ENCODE results near the gene TOP3B.

DNA sequence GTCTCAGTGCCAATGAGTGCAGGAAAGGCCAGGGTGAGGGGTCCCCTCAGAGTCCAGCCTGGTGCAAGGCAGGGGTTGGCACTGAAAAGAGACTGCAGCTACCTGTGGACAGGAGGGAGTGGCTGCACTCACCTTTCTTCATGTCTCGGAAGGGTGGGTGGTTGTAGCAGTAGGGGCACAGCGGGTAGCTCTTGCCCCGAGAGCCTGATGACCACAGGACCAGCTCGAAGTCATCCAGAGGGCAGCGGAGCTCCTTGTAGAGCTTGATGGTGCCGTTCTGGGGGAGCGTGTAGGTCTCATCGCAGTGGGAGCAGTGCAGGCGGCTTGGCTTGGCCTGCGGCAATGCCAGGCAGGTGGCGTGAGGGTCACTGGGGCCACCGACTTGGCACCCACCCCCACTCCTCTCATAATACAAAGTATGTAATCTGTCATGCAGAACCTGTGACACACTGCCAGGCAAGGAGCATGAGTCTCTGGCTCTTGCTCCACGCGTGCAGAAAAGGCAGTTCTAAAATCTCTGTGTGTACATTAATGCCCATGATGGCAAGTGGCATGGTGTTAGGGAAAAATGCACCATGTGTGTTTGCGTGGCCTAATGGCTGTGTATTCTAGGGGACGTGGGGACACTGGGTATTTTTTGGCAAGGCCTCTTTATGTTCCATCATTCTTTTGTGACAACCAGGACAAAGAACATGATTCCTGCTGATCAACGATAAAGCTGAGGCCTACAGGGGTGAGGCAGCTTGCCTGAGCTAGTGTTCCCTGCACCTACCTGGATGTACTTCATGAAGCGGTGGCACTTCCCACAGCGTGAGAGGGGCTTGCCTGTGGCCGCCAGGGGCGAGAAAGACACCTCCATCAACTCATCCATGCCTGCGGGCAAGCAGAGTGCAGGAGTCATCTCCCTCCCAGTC, 24.0 kb downstream of the TOP3B start:
- TF ChIP-seq, protein P1, sequence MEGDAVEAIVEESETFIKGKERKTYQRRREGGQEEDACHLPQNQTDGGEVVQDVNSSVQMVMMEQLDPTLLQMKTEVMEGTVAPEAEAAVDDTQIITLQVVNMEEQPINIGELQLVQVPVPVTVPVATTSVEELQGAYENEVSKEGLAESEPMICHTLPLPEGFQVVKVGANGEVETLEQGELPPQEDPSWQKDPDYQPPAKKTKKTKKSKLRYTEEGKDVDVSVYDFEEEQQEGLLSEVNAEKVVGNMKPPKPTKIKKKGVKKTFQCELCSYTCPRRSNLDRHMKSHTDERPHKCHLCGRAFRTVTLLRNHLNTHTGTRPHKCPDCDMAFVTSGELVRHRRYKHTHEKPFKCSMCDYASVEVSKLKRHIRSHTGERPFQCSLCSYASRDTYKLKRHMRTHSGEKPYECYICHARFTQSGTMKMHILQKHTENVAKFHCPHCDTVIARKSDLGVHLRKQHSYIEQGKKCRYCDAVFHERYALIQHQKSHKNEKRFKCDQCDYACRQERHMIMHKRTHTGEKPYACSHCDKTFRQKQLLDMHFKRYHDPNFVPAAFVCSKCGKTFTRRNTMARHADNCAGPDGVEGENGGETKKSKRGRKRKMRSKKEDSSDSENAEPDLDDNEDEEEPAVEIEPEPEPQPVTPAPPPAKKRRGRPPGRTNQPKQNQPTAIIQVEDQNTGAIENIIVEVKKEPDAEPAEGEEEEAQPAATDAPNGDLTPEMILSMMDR (IDR thresholded peaks at IDR 0.05): no peak
- no peak for TF ChIP-seq POLR2A (IDR thresholded peaks at IDR 0.05)
